Urinary bladder (tissue), 4 donors: ENCODE data around the gene RARA. TPM values are rescaled to one million over a fixed set of nuclear protein-coding genes. Genes with fewer than 3 reads are reported as not detected.
A peak's percentile ranks its signal among the peaks of the same experiment; 100 is the strongest.

ENCODE experiments used
- DNase-seq: peaks from one replicate; pipeline ENCODE4 v3.0.0-alpha.2; 2015; ENCODE audit errors: extremely low spot score
- H3K27ac ChIP-seq: one replicate; pipeline ENCODE4 v1.5.1; 2013; ENCODE audit warnings: low read depth, mild to moderate bottlenecking, moderate library complexity
- H3K36me3 ChIP-seq: one replicate; pipeline ENCODE4 v1.6.1; 2013; ENCODE audit warnings: mild to moderate bottlenecking, moderate library complexity; ENCODE audit not compliant: insufficient read depth
- H3K4me1 ChIP-seq: one replicate; pipeline ENCODE4 v1.6.1; 2013; ENCODE audit warnings: mild to moderate bottlenecking, moderate library complexity; ENCODE audit not compliant: insufficient read depth
- H3K4me3 ChIP-seq: one replicate; pipeline ENCODE4 v1.5.1; 2013; ENCODE audit warnings: low read depth, low read length
- WGBS: extraction: QIAGEN DNeasy Blood & Tissue Kit; methylation state at CpG from one replicate; pipeline ENCODE4 v1.1.7; 2013; 5-methylcytosine and 5-hydroxymethylcytosine counted together
- polyA plus RNA-seq: library from polyadenylated mRNA; stranded (reverse); fragments of 200-250 nt; gene quantifications from one replicate; pipeline ENCODE4 v1.2.3, GENCODE V29; 2013
- total RNA-seq: library from RNA; depleted of rRNA; stranded (reverse); fragments of >200 nt; gene quantifications from one replicate; pipeline ENCODE4 v1.2.3, GENCODE V29; 2014
- donor health status: healthy with polysubstance abuse.
- donor health status: healthy.

RARA gene
- total and polyA plus RNA-seq, 2 donors, result 10.6 to 47.6 TPM

GRCh38 chr17:40333781-40334448 is 24.9 kb downstream of the RARA start:
- DNase-seq, result no peak
- no peak overlapping the region for H3K27ac ChIP-seq
- H3K4me1 ChIP-seq, result peaks cover 4% of the 10 kb centered on the region
- H3K36me3 ChIP-seq, result no peaks in the 10 kb centered on the region
- 81% methylated on average over 4 of the region's 4 CpGs for WGBS
- H3K4me3 ChIP-seq, result no peak overlapping the region

- no peaks in the 10 kb centered on the region for H3K4me1 ChIP-seq
- no peak overlapping the region for H3K27ac ChIP-seq
- no peaks in the 10 kb centered on the region for H3K36me3 ChIP-seq
- no peak overlapping the region for H3K4me3 ChIP-seq
- no peak for DNase-seq
- WGBS, result 59% methylated on average over 8 of the region's 8 CpGs
Measured at GRCh38 chr17:40335620-40336019, 26.6 kb downstream of the RARA start.

GRCh38 chr17:40337351-40337750 is 28.4 kb downstream of the RARA start:
- Histone ChIP-seq H3K4me3 (no peak overlapping the region), H3K27ac (no peak overlapping the region), H3K36me3 (no peaks in the 10 kb centered on the region), H3K4me1 (no peaks in the 10 kb centered on the region)
- WGBS, result 67% methylated on average over 8 of the region's 8 CpGs
- no peak for DNase-seq

- WGBS, result 90% methylated on average over 5 of the region's 5 CpGs
- DNase-seq, result no peak
- Histone ChIP-seq H3K4me1 (no peaks in the 10 kb centered on the region), H3K27ac (no peak overlapping the region), H3K4me3 (no peak overlapping the region), H3K36me3 (no peaks in the 10 kb centered on the region)
Measured at GRCh38 chr17:40338058-40338457, 29.1 kb downstream of the RARA start.

- 66% methylated on average over 13 of the region's 13 CpGs for WGBS
- DNase-seq, result no peak
Measured at GRCh38 chr17:40338941-40339649, 30.1 kb downstream of the RARA start.

GRCh38 chr17:40340327-40340726 is 31.3 kb downstream of the RARA start:
- DNase-seq, result no peak
- Histone ChIP-seq H3K4me3 (no peak overlapping the region), H3K36me3 (no peaks in the 10 kb centered on the region), H3K4me1 (no peaks in the 10 kb centered on the region), H3K27ac (no peak overlapping the region)
- WGBS, result 99% methylated on average over 1 of the region's 1 CpG

More at GRCh38 chr17:40338941-40339649, 30.1 kb downstream of the RARA start:
- Histone ChIP-seq H3K4me3 (no peak overlapping the region), H3K4me1 (no peaks in the 10 kb centered on the region), H3K36me3 (no peaks in the 10 kb centered on the region), H3K27ac (no peak overlapping the region)

GRCh38 chr17:40340880-40341807 is 32.2 kb downstream of the RARA start:
- Histone ChIP-seq H3K27ac (peak overlapping the region; percentile 96), H3K4me3 (peak overlapping the region; percentile 77), H3K4me1 (no peaks in the 10 kb centered on the region), H3K36me3 (no peaks in the 10 kb centered on the region)
- no peak for DNase-seq
- WGBS, result under 1% methylated on average over 55 of the region's 55 CpGs

- H3K4me3 ChIP-seq, result peak overlapping the region; percentile 77
- no peak for DNase-seq
- 2% methylated on average over 55 of the region's 55 CpGs for WGBS
- no peaks in the 10 kb centered on the region for H3K36me3 ChIP-seq
- peak overlapping the region; percentile 96 for H3K27ac ChIP-seq
- no peaks in the 10 kb centered on the region for H3K4me1 ChIP-seq
Measured at GRCh38 chr17:40341808-40342503, 33.0 kb downstream of the RARA start.

- Histone ChIP-seq H3K36me3 (no peaks in the 10 kb centered on the region), H3K4me1 (no peaks in the 10 kb centered on the region), H3K27ac (peak overlapping the region; percentile 88), H3K4me3 (peak overlapping the region; percentile 77)
- WGBS, result 6% methylated on average over 38 of the region's 38 CpGs
- DNase-seq, result no peak
Measured at GRCh38 chr17:40342504-40343218, 33.7 kb downstream of the RARA start.

- Histone ChIP-seq H3K4me3 (peak overlapping the region; percentile 77), H3K4me1 (peaks cover 1% of the 10 kb centered on the region), H3K27ac (peak overlapping the region; percentile 66), H3K36me3 (no peaks in the 10 kb centered on the region)
- DNase-seq, result no peak
- 28% methylated on average over 15 of the region's 15 CpGs for WGBS
Measured at GRCh38 chr17:40343219-40344119, 34.5 kb downstream of the RARA start.

GRCh38 chr17:40344421-40345160 is 35.6 kb downstream of the RARA start:
- no peak for DNase-seq
- 40% methylated on average over 7 of the region's 7 CpGs for WGBS
- H3K4me1 ChIP-seq, result peaks cover 1% of the 10 kb centered on the region
- H3K27ac ChIP-seq, result peak overlapping the region; percentile 83
- H3K4me3 ChIP-seq, result peak overlapping the region; percentile 77
- H3K36me3 ChIP-seq, result no peaks in the 10 kb centered on the region
